SH-SY5Y (cell line): ENCODE data around the gene PHC2.

Experiments
- GATA2 ChIP-seq: IDR thresholded peaks from 2 replicates; pipeline ENCODE4 v1.6.1; 2011; ENCODE audit warnings: mild to moderate bottlenecking, low read depth, low read length
- GATA3 ChIP-seq: IDR thresholded peaks from 2 replicates; pipeline ENCODE4 v1.6.1; 2011; ENCODE audit warnings: low read depth, mild to moderate bottlenecking, low read length, moderate library complexity

DNA sequence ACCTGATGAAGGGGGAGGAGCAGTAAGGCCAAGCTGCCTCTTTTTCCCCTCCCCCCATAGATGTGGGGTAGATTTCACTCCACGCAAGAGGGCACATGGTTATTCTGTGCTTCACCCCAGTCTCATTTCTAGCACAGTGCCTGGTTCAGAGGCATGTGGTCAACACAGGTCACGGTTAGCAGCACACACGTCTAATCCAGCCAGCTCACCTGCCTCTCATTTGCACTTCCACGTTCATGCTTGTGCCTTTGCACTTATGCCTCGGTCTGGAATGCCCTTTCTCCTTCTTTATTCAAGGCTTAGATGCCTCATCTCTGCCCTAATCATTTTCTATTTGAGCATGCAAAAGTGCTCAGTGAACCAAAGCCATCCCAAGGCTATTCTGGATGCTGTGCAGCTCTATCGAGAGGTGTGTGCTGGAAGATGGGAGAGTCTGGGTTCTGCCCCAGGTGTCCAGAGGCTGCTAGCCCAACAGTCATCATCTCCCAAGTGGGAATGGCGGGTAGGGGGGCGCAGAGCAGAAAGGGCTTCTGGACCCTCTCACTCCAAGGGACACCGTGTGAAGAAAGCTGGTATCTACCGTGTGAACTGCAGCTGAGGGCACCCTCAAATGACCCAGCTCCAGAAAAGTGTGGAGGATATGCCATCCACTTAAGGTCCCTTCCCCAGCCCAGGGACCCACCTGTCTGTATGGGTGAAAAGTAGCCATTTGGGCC, 107.9 kb downstream of the PHC2 start:
- TF ChIP-seq GATA3 (no peak), GATA2 (no peak)
